Neural cell (in vitro differentiated cells): Measurements from ENCODE around the gene SNTG2.

Source experiments
- EZH2 ChIP-seq: fragments of 200-600, 300-800 bp; shearing (Covaris generic), sonication (generic); IDR thresholded peaks from 2 replicates; pipeline ENCODE4 v1.6.1; 2014; ENCODE audit warnings: antibody characterized with exemption, low read length, borderline replicate concordance, mild to moderate bottlenecking; ENCODE audit not compliant: insufficient read depth, poor library complexity, severe bottlenecking
- MXI1 ChIP-seq: fragments of 450-650 bp; conservative IDR thresholded peaks from 2 replicates; pipeline ENCODE4 v1.6.1; 2014; ENCODE audit warnings: antibody characterized with exemption, mild to moderate bottlenecking; ENCODE audit not compliant: poor library complexity, severe bottlenecking
- POLR2AphosphoS5 ChIP-seq: IDR thresholded peaks from 2 replicates; pipeline ENCODE4 v1.6.1; 2012
- TF ChIP-seq, protein P1 (sequence below): IDR thresholded peaks from 2 replicates; pipeline ENCODE4 v1.6.1; 2012; ENCODE audit warnings: borderline replicate concordance
- TF ChIP-seq, protein P2 (sequence below): fragments of 450-650 bp; IDR thresholded peaks from 2 replicates; pipeline ENCODE4 v1.5.1; 2014; ENCODE audit warnings: antibody characterized with exemption, mild to moderate bottlenecking, moderate library complexity; ENCODE audit not compliant: poor library complexity, severe bottlenecking

DNA sequence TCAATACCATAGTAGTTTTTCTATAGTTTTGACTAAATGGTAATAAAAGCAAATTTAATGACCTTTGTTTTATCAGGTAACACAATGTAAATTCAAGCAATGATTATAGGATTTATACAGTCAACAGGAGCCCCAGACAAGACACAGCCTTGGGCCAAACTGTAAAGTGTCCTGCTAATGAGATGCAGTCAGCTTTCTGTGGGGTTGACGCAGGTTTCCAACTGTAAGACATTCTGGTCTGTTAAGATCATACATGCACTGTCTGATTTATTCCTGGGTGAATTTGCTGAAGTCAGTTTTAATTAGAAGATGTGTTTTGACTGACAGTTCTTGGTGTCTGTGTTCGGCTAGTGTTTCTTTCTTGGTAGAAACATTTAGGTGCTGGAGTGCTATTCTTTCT is 180.3 kb downstream of the SNTG2 start:
- TF ChIP-seq EZH2 (no peak), MXI1 (no peak), POLR2AphosphoS5 (no peak)
- TF ChIP-seq, protein P1, sequence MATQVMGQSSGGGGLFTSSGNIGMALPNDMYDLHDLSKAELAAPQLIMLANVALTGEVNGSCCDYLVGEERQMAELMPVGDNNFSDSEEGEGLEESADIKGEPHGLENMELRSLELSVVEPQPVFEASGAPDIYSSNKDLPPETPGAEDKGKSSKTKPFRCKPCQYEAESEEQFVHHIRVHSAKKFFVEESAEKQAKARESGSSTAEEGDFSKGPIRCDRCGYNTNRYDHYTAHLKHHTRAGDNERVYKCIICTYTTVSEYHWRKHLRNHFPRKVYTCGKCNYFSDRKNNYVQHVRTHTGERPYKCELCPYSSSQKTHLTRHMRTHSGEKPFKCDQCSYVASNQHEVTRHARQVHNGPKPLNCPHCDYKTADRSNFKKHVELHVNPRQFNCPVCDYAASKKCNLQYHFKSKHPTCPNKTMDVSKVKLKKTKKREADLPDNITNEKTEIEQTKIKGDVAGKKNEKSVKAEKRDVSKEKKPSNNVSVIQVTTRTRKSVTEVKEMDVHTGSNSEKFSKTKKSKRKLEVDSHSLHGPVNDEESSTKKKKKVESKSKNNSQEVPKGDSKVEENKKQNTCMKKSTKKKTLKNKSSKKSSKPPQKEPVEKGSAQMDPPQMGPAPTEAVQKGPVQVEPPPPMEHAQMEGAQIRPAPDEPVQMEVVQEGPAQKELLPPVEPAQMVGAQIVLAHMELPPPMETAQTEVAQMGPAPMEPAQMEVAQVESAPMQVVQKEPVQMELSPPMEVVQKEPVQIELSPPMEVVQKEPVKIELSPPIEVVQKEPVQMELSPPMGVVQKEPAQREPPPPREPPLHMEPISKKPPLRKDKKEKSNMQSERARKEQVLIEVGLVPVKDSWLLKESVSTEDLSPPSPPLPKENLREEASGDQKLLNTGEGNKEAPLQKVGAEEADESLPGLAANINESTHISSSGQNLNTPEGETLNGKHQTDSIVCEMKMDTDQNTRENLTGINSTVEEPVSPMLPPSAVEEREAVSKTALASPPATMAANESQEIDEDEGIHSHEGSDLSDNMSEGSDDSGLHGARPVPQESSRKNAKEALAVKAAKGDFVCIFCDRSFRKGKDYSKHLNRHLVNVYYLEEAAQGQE, result no peak
- TF ChIP-seq, protein P2, sequence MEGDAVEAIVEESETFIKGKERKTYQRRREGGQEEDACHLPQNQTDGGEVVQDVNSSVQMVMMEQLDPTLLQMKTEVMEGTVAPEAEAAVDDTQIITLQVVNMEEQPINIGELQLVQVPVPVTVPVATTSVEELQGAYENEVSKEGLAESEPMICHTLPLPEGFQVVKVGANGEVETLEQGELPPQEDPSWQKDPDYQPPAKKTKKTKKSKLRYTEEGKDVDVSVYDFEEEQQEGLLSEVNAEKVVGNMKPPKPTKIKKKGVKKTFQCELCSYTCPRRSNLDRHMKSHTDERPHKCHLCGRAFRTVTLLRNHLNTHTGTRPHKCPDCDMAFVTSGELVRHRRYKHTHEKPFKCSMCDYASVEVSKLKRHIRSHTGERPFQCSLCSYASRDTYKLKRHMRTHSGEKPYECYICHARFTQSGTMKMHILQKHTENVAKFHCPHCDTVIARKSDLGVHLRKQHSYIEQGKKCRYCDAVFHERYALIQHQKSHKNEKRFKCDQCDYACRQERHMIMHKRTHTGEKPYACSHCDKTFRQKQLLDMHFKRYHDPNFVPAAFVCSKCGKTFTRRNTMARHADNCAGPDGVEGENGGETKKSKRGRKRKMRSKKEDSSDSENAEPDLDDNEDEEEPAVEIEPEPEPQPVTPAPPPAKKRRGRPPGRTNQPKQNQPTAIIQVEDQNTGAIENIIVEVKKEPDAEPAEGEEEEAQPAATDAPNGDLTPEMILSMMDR, result no peak
